Activated CD8-positive, alpha-beta memory T cell treated with anti-CD3 and anti-CD28 coated beads for 24 hours (primary cell): Measurements from ENCODE around the gene CDYL2.

Source experiments
- DNase-seq: peaks from one replicate; pipeline ENCODE4 v3.0.0-alpha.2; 2020

Gene CDYL2

GRCh38 chr16:80703131-80704071 lies 101.0 kb downstream of the CDYL2 start:
- no peak for DNase-seq

GRCh38 chr16:80702696-80703095 lies 101.7 kb downstream of the CDYL2 start:
- DNase-seq: no peak

- DNase-seq: no peak
These were observed 103.8 kb downstream of the CDYL2 start for GRCh38 chr16:80700558-80700957.

- no peak for DNase-seq
These were observed 109.4 kb downstream of the CDYL2 start for GRCh38 chr16:80695020-80695419.

GRCh38 chr16:80693553-80693952 lies 110.8 kb downstream of the CDYL2 start:
- no peak for DNase-seq

DNA sequence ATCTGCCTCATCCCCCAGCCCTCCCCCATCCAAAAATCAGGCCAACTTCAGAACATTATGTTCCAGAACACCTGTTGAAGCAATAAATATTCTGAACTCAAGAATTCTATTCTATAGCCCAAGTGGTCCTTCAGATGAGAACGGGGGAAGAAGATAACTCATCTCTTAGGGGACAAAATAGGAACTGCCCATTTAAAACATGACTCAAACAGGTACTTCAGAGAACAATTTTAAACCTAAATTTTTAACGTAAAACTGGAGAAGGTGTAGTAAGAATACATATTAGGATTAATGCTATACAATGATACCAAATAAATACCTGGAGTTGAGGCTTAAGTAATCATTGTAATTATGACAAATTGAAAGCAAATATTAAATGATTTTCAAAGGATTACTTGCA lies 112.1 kb downstream of the CDYL2 start:
- no peak for DNase-seq

DNA sequence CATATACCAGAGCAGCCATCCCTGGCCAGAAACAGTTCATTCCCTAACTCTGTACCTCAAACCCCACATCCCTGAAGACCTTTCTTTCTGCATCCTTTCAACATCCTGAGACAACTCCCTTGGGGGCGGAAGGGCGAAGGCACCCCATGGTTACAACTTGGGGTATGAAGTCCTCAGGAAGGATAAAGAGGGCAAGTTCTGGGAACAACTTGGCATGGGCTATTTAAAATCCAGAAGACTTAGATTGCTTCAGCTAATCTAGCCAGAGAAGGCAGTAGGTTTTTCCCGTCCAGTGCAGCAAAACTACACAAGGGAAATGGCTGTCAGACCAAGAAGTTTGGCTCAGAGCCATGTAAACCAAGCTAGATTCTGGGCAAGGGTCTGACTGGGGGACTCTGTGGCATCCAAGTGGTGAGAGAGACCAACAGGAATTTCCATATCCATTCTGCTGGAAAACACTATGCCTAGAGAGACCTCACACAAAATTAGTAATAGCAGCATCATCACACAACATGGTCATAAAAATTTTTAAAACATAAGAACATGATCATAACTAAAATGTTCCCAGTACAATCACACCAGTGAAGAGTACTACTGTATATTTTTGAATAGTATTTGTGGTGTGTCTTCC lies 113.2 kb downstream of the CDYL2 start:
- DNase-seq: no peak

GRCh38 chr16:80689487-80689886 lies 114.9 kb downstream of the CDYL2 start:
- DNase-seq: no peak

DNA sequence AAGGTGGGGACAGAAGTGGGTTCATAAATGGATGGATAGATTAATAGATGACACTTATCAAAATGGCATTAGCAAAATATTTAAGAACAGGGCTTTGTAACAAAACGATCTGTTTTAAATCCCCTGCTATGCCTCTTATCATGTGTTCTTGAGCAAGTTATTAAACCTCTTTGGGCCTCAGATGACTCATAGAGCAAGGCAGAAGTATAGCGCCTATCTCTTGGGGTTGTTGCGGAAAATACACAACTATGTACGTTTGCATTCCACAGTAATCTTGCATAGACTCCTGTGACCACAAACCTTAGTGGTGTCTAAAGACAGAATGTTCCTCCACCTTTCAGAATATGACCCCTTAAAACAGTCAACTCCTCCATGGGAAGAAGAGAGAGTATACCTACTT lies 116.8 kb downstream of the CDYL2 start:
- no peak for DNase-seq

DNA sequence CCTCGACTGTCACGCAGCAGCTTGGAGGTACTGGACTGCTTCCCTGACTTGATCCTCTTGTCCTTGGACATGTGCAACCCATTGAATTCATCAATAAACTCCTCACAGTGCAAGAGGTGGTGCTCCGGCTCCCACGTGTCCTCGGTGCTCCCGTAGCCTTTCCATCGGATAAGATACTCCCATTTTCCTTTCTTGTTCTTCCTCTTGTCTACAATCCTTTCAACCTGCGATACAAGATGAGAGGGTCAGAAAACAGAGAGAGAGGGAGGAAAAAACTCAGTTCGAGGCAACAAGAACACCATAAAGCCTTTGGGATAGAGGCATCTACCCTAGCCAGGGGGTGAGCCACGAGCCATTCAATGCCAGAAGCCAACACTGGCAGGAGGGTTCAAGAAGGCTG lies 119.5 kb downstream of the CDYL2 start:
- no peak for DNase-seq

DNA sequence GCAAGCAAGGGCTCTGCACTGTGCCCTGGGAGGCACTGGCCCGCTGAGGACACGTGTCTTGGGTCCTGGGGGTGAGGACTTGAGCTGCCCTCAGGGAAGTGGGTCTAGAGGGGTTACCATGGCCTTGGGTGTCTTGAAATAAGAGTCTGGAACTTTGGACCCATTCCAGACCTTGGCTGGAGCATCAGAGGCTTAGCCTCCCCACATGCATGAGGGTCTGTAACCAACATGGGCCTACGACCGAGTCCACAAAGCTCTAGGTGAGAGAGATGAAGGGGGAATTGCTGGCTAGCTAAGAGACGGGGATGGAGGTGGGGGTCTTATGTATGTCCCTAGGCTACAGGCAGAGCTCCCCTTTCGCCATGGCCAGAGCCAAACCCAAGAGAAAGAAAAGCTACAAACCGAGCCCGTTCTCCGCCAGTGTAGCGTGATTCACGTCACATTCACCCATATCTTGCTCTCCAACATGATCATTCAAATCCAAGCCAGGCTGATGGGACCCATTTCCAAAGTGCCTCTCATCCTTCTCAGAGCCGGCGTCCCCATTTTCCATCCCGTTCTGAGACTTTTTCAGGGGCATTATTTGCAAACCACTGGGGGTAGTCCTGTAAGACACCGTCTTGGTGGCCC lies 120.1 kb downstream of the CDYL2 start:
- no peak for DNase-seq

- DNase-seq: no peak
These were observed 120.8 kb downstream of the CDYL2 start for GRCh38 chr16:80683646-80684045.

DNA sequence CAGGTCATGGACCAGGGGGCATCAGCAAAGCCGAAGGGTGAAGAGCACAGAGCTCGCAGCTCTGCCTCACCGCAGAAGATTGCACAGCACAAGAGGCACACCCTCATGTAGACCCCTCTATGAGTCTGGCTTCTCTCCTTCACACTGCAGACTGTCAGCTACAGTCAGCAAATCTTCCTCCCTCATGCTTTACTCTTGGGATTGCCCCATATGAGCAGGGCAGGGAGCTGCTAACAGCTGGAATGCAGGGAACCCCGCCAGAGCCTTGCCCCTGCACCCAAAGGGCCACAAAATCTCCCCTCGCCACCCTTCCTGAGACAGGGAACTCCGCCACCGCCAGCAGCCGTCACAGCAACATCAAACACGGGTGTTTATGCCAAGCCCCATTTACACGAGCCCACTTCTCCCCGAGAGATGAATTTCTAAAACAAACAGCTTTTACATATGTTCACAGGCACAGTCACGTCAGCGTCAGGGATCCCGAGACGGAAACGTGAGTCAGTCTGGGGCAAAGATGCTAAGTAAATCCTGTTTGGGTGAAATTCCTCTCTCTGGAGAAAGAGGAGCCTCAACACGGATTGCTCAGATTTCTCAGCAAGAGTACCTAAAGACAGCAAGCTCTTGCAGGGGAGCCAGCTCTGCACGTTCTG lies 121.9 kb downstream of the CDYL2 start:
- DNase-seq: no peak

- DNase-seq: no peak
These were observed 123.0 kb downstream of the CDYL2 start for GRCh38 chr16:80681436-80681835.

GRCh38 chr16:80680839-80681238 lies 123.6 kb downstream of the CDYL2 start:
- no peak for DNase-seq

GRCh38 chr16:80680046-80680445 lies 124.4 kb downstream of the CDYL2 start:
- no peak for DNase-seq

DNA sequence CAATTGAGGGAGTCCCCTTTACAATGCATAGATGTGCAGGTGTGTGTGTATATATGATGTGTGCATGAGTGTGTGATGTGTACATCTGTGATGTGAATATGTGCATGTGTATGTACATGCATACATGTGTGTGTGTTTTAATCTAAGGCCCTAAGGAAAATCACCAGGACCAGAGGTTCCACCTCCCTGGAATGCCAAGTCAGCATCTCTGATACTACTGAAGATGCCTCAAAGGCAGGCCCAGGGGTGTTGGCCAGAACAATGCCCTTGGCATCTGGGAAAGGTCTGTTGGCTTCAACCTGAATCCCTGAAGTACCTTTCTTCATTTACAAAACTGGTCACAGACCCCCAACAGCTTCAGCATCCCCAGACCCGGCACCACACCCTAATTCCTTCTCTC lies 129.5 kb downstream of the CDYL2 start:
- no peak for DNase-seq

GRCh38 chr16:80672379-80672778 lies 132.0 kb downstream of the CDYL2 start:
- no peak for DNase-seq

- no peak for DNase-seq
These were observed 133.0 kb downstream of the CDYL2 start for GRCh38 chr16:80671281-80671849.

DNA sequence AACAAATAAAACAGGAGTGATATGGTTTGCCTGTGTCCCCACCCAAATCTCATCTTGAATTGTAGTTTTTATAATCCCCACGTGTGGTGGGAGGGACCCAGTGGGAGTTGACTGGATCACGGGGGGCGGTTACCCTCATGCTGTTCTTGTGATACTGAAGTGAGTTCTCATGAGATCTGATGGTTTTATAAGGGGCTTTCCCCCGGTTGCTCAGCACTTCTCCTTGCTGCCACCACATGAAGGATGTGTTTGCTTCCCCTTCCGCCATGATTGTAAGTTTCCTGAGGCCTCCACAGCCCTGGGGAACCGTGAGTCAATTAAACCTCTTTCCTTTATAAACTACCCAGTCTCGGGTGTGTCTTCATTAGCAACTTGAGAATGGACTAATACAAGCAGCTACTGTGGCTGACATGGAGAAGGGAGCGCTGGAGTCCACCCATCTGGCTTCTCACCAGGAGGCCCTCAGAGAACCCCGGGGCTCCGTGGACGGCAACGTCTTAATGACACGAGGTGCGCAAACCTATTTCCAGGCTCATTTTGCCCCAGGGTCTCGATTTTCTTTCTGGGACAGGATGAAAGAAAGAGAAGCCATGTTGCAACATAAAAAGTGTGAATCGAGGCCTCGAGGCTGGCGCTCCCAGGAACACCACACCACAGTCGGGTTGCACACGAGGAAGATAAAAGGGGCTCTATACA lies 134.1 kb downstream of the CDYL2 start:
- no peak for DNase-seq

DNA sequence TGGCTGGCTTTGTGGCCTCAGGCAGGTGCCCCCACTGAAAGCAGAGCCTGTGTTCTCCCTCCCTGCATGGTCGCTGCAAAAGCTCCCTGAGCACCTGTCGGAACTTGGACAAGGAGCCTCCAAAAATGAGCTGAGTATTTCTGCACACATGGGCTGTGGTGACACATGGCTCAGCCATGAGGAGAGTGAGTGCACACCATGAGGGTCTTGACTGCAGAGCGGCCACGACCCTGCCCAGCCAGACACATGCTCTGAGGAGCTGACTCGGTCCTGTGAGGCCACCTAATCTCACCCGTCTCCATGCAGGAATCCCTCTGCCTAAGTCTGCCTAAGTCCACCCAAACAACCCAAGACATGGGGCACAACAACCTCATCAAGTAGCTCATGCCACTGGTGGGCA lies 134.7 kb downstream of the CDYL2 start:
- DNase-seq: no peak

DNA sequence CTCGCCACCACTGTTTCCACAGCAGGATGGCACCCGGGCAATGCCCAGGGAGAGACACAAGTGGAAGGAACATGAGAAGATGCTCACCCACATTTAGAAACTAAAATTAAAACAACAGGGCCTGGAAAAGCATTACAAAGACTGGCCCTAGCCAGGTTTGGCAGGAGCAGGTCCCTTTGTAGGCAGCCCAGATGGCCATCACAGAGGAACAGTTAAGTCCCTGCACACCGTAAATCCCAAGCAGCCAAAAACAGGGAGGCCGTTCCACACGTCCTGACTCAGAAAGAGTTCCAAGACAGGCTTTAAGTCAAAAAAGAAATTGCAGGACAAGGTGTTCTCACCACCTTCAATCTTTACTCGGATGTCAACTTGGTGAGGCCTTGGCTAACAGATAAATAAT lies 136.5 kb downstream of the CDYL2 start:
- DNase-seq: no peak

GRCh38 chr16:80667251-80667560 lies 137.2 kb downstream of the CDYL2 start:
- DNase-seq: no peak
